ENCODE results near the gene ASTN2. TPM values are rescaled to one million over a fixed set of nuclear protein-coding genes. Genes with fewer than 3 reads are reported as not detected.

The ASTN2 gene
- total and polyA plus RNA-seq, 10 of the 15 experiments (the other 5 are each of a cell fraction or from before 2014, with no cell fraction given) = 1.4 to 15.7 (median 7.0) TPM

GRCh38 chr9:116951588-116952435 is 463.0 kb downstream of the ASTN2 start (continued):
- TF ChIP-seq CEBPB (IDR thresholded peaks at IDR 0.05; ENCODE audit: borderline replicate concordance in 1 of 2, low read depth in 2 of 2, low read length in 2 of 2) = peak in 1 of 2 experiments; percentile 98; a peak in 2 of 4 replicates
- TF ChIP-seq MYB (IDR thresholded peaks at IDR 0.05; ENCODE audit: borderline replicate concordance, low read depth, low read length) = peak; percentile 57; the same call in 1 of the 2 replicates
- peak; percentile 33 to 56; a peak in 1 of 4 replicates for TF ChIP-seq BHLHE40 (IDR thresholded peaks at IDR 0.05; ENCODE audit: borderline replicate concordance in 1 of 2, low read depth in 2 of 2, low read length in 1 of 2)
- TF ChIP-seq EGR1 (IDR thresholded peaks at IDR 0.05; ENCODE audit: borderline replicate concordance in 1 of 2, low read depth in 2 of 2, low read length in 2 of 2) = peak in 1 of 2 experiments; percentile 27; a peak in 1 of 3 replicates
- no peak for TF ChIP-seq PKNOX1 (IDR thresholded peaks at IDR 0.05)
- no peak for TF ChIP-seq RCOR1 (conservative IDR thresholded peaks at IDR 0.05; ENCODE audit: low read depth, low read length)
- peak in 1 of 2 experiments; percentile 84; a peak in 2 of 4 replicates for TF ChIP-seq SRF (IDR thresholded peaks at IDR 0.05; ENCODE audit: low read depth in 2 of 2, low read length in 2 of 2)
- peak; percentile 94 for TF ChIP-seq RUNX3 (IDR thresholded peaks at IDR 0.05; ENCODE audit: low read length)
- TF ChIP-seq FOXM1 (IDR thresholded peaks at IDR 0.05; ENCODE audit: low read depth, low read length) = peak; percentile 99; the same call in 1 of the 2 replicates
- 0 out of 2 replicates have a peak, but pooled peaks have one; percentile 48 for TF ChIP-seq TCF12 (IDR thresholded peaks at IDR 0.05; ENCODE audit: low read depth, low read length)
- 0 out of 2 replicates have a peak, but pooled peaks have one; percentile 42 for TF ChIP-seq YY1 (IDR thresholded peaks at IDR 0.05; ENCODE audit: low read depth, low read length)
- TF ChIP-seq FOXK2 (IDR thresholded peaks at IDR 0.05) = no peak
- TF ChIP-seq TARDBP (IDR thresholded peaks at IDR 0.05; ENCODE audit: borderline replicate concordance) = no peak
- TF ChIP-seq PBX3 (IDR thresholded peaks at IDR 0.05; ENCODE audit: insufficient replicate concordance, low read depth, low read length) = no peak
- TF ChIP-seq ATF2 (IDR thresholded peaks at IDR 0.05; ENCODE audit: low read length) = peak; percentile 98
- no peak for TF ChIP-seq SIX5 (IDR thresholded peaks at IDR 0.05; ENCODE audit: low read depth, low read length, severe bottlenecking)
- peak; percentile 89 to 93 for TF ChIP-seq IKZF2 (IDR thresholded peaks at IDR 0.05)
- 0 out of 2 replicates have a peak, but pooled peaks have one; percentile 8 for TF ChIP-seq STAT3 (IDR thresholded peaks at IDR 0.05; ENCODE audit: low read depth, low read length)
- no peak for TF ChIP-seq CEBPZ (IDR thresholded peaks at IDR 0.05; ENCODE audit: low read depth, low read length)
